Effector CD4-positive, alpha-beta T cell (primary cell): ENCODE data around the gene SUGCT.

ENCODE experiments used
- DNase-seq: peaks from one replicate; pipeline ENCODE4 v3.0.0-alpha.2; 2020

The SUGCT gene

DNA sequence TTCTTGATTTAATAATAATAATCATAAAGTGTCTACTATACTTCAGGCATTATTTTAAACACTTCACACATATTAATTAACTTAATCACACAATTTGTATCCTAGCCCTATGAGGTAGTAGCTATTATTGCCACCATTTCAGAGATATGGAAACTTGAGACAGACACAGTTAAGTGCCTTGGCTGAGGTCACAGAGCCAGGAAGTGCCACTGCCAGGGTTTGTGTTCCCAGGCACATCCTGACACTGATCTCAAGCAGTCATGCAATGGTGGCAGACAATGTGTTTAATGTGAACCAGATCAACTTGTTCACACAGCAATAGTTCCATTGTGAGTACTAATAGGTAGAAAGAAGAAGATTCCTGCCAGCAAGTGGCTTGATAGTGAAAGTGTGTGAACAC lies 666.0 kb downstream of the SUGCT start:
- DNase-seq, result no peak

DNA sequence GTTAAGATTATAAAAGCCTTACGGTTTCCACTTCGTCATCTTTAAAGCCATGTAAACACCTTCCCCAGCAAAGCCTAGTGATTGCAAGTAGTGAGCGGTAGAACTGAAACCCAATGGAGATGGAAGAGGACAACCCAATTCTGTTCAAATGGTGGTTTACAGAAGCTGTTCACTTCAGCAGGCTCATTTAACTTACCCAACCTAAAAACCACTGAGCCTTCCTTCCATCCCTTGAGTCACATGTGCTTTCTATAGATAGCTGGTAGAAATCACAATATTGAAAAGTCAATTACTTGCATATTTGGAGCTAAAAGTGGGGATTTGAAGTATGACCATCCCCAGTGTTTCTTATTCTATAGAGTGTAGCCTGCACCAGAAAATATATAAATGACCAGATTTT lies 667.7 kb downstream of the SUGCT start:
- no peak for DNase-seq

DNA sequence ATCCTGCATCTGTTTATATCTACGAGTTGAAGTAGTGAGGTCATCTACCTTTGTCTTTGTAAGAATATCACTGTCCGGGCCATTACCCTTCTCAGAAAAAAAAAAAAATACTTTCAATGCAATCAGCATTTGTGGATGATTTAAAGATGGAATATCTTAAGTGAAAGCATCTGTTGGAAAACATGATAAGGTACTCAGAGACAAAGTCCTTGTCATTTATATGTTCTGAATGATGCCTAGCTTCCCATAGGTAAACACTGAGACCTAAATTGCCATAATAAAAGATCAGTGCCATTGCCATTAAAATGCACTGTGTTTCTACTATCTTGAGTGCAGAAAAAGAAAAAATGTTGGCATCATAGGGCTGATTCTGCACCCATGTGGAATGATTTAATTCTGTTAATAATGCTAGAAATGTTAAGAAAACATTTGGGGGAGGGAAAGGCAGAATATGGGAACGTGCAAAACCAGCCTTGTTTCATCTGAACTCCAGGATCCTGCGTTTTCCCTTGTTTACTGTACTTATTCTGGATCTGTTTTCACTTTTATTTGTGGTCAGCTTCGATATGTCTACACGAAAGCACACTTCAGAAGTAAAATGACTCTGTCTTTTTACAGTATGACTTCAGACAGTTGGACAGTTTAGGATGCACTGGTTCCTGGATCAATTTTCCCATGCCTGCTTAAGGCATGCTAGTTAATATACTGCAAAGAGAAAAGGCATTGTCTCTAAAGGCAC lies 669.8 kb downstream of the SUGCT start:
- DNase-seq, result no peak

DNA sequence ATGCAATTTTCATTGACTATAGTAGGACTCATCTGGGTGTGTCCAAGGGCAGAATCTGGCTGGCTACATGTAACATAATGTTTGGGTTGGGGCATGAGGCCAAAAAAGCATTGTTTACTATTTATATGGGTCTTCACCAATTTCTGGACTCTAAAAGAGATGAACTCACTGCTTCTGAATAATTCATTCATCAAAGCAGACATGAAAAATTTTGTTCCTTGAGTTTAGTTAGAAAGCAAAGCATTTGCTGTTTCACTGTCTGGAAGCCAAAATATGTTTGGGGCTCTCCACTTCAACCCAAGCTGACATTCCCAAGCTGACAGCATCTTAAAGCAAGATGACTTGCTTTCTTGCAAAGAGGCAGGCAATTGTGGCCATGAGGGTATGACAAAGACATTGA lies 670.6 kb downstream of the SUGCT start:
- no peak for DNase-seq

DNA sequence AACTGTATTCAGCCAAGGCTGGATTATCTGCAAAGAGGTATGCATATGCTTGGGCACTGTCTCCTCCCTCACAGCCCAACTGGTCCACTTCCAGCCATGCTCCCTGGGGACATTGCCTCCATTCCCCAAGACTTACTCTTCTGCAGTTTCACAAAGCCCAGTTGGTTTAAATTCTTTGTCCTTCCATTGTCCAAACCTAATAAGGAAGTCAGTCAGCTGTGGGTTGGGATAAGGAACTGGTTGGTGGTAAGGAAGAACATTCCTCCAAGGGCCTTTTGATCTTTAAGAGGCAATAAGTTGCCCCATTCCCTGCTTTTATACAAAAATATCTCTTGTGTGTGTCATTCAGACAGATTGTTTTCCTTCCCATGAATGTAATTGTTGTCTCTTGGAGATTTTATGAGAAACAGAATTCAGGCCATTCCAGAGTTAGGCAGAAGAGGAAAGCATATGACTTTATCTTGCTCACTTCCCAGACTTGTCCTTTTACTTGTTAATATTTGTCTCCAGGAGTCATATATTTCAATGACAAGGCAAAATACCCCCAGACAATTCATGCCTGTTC lies 673.7 kb downstream of the SUGCT start:
- DNase-seq, result no peak

DNA sequence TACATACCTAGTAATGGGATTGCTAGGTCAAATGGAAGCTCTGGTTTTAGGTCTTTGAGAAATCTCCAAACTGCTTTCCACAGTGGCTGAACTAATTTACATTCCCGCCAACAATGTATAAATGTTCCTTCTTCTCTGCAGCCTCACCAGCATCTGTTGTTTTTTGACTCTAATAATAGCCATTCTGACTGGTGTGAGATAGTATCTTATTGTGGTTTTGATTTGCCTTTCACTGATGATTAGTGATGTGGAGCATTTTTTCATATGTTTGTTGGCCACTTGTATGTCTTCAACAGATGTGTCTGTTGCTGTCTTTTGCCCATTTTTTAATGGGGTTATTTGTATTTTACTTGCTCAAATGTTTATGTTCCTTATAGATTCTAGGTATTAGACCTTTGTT lies 675.5 kb downstream of the SUGCT start:
- no peak for DNase-seq

DNA sequence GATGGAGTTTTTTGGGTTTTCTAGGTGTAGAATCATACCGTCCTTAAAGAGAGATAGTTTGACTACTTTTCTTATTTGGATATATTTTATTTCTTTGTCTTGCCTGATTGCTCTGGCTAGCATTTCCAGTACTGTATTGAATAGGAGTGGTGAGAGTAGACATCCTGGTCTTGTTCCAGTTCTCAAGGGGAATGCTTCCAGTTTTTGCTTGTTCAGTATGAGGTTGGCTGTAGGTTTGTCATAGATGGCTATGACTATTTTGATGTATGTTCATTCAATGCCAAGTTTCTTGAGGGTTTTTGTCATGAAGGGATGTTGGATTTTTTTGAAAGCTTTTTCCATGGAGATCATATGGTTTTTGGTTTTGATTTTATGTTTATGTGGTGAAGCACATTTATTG lies 676.9 kb downstream of the SUGCT start:
- DNase-seq, result no peak

DNA sequence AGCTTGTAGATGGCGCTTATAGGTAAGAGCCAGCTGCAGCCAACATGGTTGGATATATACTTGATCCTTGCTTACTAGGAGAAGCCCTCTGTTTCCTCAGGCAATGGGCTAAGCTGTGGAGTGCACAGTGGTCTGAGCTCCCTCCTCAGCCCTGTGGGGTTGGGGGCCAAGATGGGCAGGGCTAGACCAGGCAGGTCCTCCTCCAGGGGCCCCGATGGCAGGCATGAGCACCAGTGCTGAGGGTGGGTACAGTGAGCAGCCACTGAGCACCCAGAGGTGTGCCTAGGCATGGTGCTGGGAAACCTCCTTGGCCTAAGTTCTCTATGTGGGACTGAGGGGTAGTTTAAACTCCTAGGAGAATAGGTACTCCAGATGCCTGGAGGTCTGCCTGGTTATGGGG lies 680.2 kb downstream of the SUGCT start:
- no peak for DNase-seq

DNA sequence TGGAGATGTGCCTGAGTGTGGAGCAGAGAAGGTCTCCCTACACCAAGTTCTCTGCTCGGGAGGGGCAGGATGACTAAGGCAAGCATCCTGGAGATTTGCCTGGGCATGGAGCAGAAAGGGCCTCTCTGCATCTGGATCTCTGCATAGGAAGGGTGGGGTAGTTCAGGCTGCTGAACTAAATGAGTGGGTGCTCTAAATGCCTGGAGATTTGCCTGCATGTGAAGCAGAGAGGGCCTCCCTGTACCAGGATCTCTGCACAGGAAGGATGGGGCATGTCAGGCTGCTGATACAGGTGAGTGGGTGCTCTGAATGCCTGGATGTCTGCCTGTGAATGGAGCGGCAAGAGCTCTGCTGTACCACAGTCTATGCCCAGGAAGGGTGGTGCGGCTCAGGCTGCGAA lies 680.7 kb downstream of the SUGCT start:
- DNase-seq, result no peak

DNA sequence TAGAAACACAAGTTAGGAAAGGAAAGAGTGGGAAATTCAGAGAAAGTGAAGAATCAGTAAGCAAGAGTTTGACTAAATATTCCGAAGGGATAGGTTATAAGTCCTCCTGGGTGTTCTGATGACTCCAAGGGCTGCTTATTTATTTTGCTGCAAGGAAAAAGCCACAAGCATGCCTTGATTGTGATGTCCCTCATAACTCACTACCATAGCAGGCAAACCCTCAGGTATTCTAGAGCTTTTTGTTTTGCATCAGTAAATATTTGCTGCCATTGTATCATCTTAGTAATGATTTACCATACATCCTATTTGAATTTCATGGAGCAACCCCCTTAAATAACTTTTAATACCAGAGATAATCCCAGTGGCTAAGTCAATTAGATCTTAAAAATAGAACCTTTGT lies 688.1 kb downstream of the SUGCT start:
- DNase-seq, result no peak

DNA sequence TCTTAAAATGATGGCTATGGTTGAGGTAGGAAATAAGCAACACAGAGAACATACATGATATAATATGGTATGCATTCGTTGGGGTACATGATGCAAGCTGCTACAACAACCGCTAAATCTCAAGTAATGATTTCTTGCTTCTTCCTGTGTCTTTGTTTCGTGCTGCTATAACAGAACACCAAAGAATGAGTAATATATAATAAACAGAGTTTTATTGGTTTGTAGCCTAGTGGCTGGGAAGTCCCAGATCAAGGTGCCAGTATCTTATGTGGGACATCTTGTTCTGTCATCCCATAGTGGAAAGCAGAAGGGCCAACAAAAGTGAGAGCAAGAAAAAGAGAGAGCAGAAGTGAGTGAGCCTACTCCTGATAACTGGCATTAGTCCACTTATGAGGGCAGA lies 689.7 kb downstream of the SUGCT start:
- no peak for DNase-seq

DNA sequence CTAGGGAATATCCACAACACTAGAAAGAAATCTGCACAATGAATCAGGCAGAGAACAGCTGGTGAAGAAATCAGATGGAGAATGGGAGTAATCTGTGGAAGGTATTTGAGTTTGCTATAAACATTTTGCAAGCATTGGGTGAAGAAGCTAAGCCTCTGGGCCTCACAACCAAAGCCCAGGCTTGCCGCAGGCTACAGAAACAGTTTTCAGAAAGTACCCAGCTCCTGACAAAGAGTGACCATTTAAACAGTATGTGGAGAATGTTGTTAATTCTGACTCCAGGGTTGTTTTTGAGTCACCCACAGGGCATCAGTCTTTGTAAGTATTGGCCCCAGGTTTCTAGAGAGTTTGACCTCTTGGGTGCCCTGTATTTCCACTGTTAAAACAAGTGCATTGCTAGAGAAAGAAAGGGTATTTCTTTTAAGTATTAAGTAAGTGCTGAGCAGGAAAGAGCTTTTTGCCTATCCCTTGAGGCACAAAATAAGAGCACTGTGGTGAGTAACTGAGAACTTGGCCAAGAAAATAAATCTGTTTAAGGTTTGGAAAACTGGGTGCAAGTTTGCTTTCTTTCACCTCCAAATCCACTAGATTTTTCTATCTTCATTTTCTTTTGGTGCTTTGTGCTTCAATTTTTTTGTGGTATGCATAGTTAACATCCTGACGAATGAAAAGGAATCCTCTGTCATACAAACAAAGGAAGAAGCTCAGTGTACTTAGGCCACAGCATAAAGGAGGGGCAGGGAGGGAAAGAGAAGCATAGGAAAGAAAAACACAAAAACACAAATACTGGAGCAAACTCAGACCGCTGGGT lies 691.8 kb downstream of the SUGCT start:
- no peak for DNase-seq

DNA sequence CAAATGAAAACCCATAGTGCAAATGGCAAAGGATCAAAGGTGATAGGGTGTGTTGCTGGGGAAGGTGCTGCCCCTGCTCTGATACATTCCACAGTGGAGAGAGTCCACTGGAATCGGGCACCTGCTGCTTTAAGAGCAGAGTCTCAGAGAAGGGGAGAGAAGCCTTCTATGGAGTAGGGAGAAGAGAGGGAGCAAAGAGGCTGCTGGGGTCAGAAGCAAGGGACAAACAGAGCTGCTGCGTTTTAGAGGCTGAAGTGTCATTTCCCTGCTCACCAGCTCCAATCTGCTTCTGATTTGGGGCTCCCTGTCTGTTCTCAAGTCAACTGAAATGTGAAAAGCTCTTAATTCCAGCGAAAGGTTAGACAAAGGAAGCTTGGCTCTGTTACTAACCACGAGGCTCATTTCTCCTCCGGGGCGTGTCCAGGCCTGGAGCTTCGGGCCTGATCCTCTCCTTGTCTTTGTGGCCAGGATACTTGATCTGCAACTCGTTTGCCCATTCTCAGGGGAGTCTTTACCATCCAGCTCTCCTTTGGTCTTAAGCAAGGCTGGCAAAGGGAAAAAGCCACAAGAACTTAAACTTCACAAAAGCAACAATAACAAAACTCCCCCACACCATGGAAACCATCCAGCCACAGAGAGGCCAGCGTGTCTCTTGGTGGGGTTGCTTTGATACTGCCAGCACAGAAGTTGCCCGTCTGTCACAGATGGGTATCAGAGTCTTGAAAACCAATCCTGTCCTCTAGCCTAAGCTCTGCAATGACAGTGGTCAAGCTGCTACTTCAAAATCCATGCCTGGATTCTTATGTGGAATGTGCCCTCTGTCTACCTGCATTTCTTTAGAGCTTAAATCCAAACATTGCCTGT lies 692.6 kb downstream of the SUGCT start:
- DNase-seq, result no peak

DNA sequence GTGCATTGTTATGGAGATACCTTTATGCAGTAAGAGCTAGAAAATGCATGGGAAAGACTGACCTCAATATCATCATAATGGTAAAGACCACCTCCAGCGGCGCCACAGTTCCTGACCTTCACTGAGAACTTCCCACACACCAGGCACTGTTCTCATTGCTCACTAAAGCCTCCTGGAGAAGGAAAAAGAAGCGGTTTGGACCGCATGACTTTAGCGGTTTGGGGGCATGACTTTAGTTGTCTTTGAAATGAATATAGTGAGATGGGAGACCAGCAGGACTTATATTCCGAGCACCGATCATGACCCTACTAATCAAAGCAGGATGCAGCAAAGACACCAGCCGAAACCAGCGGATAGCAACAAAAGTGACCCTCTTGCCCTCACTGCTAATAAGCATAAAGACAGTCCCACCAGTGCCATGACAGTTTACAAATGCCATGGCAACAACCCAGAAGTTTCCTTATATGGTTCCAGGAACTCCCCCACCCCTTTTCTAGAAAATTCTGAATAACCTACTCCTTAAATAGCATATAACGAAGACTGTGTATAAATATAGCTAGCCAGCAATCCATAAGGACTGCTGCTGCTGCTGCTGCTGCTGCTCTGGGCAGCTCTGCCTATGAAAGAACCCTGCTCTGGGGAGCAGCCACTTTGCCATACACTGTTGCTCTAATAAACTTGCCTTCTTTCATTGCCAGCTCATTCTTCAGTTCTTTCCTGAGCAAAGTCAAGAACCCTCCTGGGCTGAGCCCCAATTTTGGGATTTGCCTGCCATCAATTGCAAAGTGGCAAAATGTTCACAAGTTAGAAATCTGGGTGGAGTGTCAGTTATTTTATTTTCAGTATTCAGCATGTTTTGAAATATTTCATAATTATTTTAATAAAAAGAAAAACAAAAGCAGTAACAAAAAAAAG lies 694.1 kb downstream of the SUGCT start:
- DNase-seq, result no peak

DNA sequence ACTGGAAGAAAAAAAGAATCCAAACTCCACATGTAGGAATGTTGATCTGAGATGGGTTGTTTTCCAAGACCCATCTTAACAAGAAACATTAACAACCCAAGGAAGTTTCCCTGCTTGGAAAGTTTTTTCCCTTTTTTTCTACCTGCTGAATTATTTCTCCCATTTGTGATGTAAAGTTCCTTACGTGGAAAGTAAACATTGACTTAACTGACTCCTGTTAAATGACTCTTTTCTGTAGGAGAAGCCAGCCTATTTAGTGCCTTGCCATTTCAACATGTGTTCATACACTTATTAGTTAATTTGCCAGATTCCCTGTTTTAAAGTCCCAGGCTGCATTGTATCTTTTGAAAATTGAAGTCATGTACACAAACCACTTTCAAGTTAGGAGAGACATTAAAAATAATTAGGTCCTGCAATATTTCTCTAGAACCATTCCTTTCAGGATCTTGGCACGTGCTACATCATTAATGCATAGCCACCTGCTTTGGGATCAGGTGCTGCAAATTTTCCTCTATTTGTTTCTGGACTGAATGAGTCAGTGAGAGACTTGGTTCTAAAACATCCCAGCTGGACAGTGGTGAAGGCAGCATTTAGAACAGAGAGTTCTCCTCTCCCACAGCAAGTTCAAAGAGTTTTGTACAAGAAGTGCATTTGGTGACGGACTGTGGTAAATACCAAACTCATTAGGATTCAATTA lies 698.5 kb downstream of the SUGCT start:
- no peak for DNase-seq

DNA sequence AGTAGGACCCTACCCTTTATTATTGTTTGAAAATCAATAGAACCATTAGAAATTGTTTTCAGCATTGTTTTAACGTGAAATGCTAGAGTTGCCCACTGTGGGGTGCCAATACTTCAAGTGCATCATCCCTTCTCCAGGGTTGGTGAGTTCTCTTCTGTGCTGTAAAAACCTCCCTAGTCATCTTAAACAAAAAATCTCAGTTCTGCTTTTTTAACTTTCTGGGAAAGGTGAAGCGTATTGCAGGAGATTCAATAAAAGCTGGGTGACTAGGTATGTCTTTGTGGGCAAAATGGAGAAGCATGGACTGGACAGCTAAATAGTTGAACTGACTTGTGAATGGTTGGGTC lies 699.1 kb downstream of the SUGCT start:
- no peak for DNase-seq

DNA sequence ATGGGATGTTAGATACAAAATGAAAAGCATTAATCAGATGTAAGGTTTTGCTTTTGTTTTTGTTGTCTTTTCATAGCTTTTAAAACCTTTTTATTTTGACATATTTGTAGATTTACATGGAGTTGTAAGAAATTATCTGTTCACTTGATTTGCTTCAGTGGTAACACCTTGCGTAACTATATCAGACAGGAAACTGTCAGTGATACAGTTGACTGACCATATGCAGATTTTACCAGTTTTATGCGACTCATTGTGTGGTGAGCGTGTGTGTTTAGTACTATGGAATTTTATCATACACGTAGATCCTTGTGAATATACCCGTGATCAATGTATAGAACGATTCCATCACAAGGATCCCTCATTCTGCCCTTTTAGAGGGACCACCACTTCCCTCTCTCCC lies 701.4 kb downstream of the SUGCT start:
- no peak for DNase-seq

DNA sequence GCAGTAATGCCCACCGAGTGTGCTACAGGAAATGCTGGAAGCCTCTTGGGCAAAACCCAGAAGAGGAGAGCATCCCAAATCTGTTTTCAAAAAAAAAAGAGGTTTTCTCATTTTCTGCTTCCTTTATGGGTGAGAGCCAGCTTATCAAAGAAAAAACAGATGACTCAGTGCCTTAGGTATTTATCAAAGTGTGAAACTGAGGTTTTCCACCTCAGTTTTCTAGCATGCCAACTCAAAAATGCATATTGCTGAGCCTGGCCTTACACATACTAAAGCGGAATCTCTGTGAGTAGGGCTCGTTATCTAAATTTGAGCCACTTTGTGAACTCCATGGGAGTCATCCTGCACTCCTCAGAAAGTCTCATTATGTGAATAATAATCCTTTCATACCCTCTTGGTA lies 705.1 kb downstream of the SUGCT start:
- no peak for DNase-seq

DNA sequence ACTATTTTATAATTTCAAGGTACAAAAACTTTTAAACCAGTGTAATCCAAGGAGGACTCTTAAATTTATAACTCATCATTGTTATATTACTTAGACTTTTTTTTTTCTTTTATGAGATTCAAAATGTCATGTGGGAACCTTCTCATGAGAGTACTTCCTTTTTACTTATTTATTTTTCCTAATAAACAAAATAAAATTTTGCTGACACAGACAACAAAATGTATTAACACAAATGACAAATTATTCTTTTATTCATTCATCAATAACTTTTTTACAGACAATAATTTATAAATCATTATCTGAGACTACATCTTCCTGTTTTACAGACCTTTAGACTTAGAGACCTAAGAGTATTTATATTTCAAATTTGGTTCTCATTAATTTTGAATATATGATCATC lies 706.2 kb downstream of the SUGCT start:
- no peak for DNase-seq

DNA sequence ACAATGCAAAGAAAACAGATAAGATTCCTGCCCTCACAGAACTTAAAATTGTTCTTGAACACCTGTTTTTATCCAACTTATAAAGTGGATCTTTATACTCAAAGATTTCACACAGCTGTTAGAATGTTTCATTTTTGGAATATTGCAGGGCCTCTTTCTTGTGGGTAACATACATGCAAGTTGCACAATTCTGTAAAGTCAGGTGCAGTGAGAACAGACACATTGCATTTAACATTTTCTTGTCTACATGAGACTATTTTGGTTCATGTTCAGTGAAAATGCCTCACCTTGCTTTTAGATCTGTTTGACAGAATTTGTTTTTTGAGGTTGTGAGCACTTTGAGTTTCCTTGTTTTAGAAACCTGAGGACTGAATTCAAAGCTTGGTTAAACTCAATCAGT lies 707.8 kb downstream of the SUGCT start:
- no peak for DNase-seq

DNA sequence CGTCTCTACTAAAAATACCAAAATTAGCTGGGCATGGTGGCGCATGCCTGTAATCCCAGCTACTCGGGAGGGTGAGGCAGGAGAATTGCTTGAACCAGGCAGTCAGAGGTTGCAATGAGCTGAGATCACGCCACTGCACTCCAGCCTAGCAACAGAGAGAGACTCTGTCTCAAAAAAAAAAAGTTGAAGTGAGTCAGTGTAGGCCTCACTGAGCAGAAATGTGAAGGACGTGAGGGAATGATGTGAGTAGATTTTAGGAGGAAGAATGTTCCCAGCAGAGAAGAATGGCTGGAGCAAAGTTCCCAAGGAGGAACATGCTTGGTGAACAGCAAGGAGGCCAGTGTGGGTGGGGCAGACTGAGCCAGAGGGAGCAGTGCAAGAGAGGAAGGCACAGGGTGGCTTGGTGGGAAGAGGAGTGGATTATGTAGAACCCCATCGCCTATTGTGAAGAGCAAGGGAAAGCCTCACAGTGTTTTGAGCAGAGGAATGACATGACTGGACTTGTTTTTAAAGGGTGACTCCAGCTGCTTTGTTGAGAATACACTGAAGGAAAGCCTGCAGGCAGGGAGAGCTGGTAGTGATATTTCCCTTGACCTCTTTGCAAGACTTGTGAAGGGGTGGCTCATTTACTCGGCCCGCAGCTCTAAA lies 708.7 kb downstream of the SUGCT start:
- DNase-seq, result no peak
